Coronary artery (tissue), 2 donors: ENCODE results near the gene PHIP.

Experiments
- DNase-seq: peaks from one replicate; pipeline ENCODE4 v3.0.0-alpha.2; 2017; ENCODE audit warnings: low spot score
- H3K27ac ChIP-seq, 2 donors: fragments of 200-600 bp; sonication (generic); one replicate each; pipeline ENCODE4 v1.5.1; 2016 to 2019
- H3K4me3 ChIP-seq: fragments of 200-600 bp; sonication (generic); 2 replicates; pipeline ENCODE4 v1.5.1; 2016; ENCODE audit warnings: mild to moderate bottlenecking, moderate library complexity
- CTCF ChIP-seq: fragments of 200-600 bp; sonication (generic); IDR thresholded peaks from one replicate; pipeline ENCODE4 v1.5.1; 2019; ENCODE audit warnings: antibody characterized with exemption

PHIP gene

DNA sequence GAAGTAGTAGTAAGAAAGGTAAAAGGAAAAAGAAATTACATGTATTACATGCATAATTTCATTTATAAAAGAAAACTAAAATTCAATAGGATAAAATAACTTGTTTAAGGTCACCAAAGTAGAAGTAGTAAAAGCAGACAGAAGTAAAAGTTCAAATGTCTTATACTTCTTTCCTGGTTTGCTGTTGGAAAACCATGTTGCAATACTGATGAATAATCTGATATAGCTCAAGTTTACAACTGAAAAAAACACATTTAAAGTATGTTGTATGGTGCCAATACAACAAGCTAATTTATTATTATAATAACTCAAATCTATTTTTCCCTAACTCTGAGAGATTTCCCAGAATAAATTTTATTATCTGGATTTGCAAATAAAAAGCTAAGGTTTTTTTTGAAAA is 78.3 kb downstream of the PHIP start:
- no peak for TF ChIP-seq CTCF
- no peak for DNase-seq
- H3K4me3 ChIP-seq: no peak overlapping the region
- no peak overlapping the region for H3K27ac ChIP-seq

- no peak overlapping the region for H3K27ac ChIP-seq
- no peak for DNase-seq
- no peak overlapping the region for H3K4me3 ChIP-seq
- no peak for TF ChIP-seq CTCF
These were observed 82.1 kb downstream of the PHIP start for GRCh38 chr6:78995946-78996345.

DNA sequence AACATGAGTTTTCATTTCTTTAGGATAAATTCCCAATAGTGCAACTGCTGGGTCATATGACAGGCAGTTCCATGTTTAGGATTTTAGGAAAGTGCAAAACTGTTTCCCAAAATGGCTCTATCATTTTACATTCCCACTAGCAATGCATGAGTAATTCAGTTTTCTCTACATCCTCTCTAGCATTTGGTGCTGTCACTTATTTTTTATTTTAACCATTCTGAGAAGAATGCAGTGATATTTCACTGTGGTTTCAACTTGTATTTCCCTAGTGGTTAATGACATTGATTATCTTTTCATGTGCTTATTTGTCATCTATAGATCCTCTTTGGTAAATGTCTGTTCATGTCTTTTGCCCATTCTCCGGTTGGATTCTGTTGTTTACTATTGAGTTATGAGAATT is 82.7 kb downstream of the PHIP start:
- TF ChIP-seq CTCF: no peak
- no peak overlapping the region for H3K4me3 ChIP-seq
- DNase-seq: no peak
- H3K27ac ChIP-seq: no peak overlapping the region

DNA sequence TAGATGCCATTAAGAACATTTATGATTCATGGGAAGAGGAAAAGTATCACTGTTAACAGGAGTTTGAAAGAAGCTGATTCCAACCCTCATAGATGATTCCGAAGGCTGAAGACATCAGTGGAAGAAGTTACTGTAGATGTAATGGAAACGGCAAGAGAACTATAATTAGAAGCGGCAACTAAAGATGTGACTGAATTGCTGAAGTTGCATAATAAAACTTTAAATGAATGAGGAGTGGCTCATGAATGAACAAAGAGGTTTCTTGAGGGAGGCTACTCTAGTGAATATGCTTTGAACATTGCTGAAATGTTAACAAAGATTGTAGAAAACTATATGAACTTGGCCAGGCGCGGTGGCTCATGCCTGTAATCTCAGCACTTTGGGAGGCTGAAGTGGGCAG is 84.1 kb downstream of the PHIP start:
- no peak for TF ChIP-seq CTCF
- Histone ChIP-seq H3K27ac (no peak overlapping the region), H3K4me3 (no peak overlapping the region)
- no peak for DNase-seq

DNA sequence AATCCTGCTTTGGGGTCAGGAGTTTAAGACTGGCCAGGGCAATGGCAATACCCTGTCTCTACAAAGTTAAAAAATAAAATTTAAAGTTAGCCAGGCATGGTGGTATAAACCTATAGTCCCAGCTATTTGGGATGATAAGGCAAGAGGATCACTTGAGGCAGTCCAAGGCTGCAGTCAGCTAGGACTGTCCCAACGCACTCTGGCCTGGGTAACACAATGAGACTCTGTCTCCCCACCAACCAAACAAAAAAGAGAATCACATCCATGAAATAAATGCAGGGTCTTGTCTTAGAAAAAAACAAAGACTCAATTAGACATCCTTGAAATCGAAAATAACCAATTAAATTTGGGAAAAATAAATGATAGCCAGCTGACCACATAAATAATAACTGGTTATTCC is 88.9 kb downstream of the PHIP start:
- no peak for TF ChIP-seq CTCF
- DNase-seq: no peak
- no peak overlapping the region for H3K4me3 ChIP-seq
- H3K27ac ChIP-seq: no peak overlapping the region

DNA sequence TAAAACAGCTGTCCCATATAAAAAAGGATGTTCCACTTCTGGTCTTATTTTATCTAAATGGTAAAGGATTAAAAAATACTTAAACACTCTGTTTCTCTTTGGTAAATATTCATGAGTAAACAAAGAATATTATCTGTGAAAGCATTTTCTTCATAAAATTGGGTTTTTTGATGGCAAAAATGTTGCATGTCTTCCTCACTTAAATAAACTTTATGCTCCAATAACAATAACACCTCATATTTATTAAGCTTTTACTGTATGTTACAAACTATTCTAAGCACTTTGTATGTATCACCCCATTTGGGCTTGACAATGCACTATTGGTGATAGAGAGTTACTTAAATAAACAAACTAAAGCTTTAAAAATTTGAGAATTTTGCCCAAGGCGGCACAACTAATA is 91.9 kb downstream of the PHIP start:
- DNase-seq: no peak
- TF ChIP-seq CTCF: no peak
- Histone ChIP-seq H3K4me3 (no peak overlapping the region), H3K27ac (no peak overlapping the region)

GRCh38 chr6:78984225-78984950 is 93.7 kb downstream of the PHIP start:
- H3K4me3 ChIP-seq: no peak overlapping the region
- no peak for DNase-seq
- no peak for TF ChIP-seq CTCF
- H3K27ac ChIP-seq: no peak overlapping the region
